Measurements from ENCODE around the gene UBC. TPM values are rescaled to one million over a fixed set of nuclear protein-coding genes. Genes with fewer than 3 reads are reported as not detected.
"Not testable (repeated sequence)": the region's sequence is repeated elsewhere in the genome, so short reads cannot be mapped to it uniquely, and the experiment has no call there.

The UBC gene
- total RNA-seq, 2 donors from 2014 or later: 806 to 863 TPM

GRCh38 chr12:124910561-124911478, 3.6 kb downstream of the UBC start:
- Mint-ChIP-seq H3K9me3 (peaks cover 0 to 11% of the 10 kb centered on the region in 2 donors), H3K27ac (peak overlapping the region; percentile 80 to 95), H3K36me3 (peaks cover 30 to 39% of the 10 kb centered on the region in 2 donors)
- DNase-seq (ENCODE audit: low spot score in 2 of 2) (no peak), ATAC-seq (peak in 1 of 2 donors; percentile 3)

- peak in 1 of 2 donors; percentile 2 for ATAC-seq
- Mint-ChIP-seq H3K27ac (peak overlapping the region; percentile 80 to 95), H3K9me3 (peaks cover 0 to 11% of the 10 kb centered on the region in 2 donors), H3K36me3 (peaks cover 30 to 39% of the 10 kb centered on the region in 2 donors)
- DNase-seq (ENCODE audit: low spot score in 2 of 2): no peak
These were observed 4.5 kb downstream of the UBC start for GRCh38 chr12:124909831-124910560.

- ATAC-seq (peak; percentile 67 to 68), DNase-seq (ENCODE audit: low spot score in 2 of 2) (peak; percentile 72 to 96)
- peaks cover 8 to 12% of the 10 kb centered on the region in 2 donors for H3K36me3 Mint-ChIP-seq
- no peaks in the 10 kb centered on the region for H3K9me3 Mint-ChIP-seq
- peak overlapping the region in 1 of 2 donors; percentile 7 for H3K27ac Mint-ChIP-seq
These were observed 7.7 kb downstream of the UBC start for GRCh38 chr12:124906606-124907261.

- H3K9me3 Mint-ChIP-seq: no peaks in the 10 kb centered on the region
- H3K36me3 Mint-ChIP-seq: no peaks in the 10 kb centered on the region
- peak overlapping the region in 1 of 2 donors; percentile 33 for H3K27ac Mint-ChIP-seq
- DNase-seq (ENCODE audit: low spot score in 2 of 2) (no peak), ATAC-seq (peak in 1 of 2 donors; percentile 23)
These were observed 9.9 kb downstream of the UBC start for GRCh38 chr12:124904306-124905098.

- Mint-ChIP-seq H3K36me3 (no peaks in the 10 kb centered on the region), H3K27ac (no peak overlapping the region), H3K9me3 (no peaks in the 10 kb centered on the region)
- no peak for ATAC-seq
- no peak for DNase-seq (ENCODE audit: low spot score in 2 of 2)
These were observed 11.5 kb downstream of the UBC start for GRCh38 chr12:124902916-124903315.

GRCh38 chr12:124901003-124901402, 13.4 kb downstream of the UBC start:
- Mint-ChIP-seq H3K27ac (no peak overlapping the region), H3K36me3 (no peaks in the 10 kb centered on the region), H3K9me3 (no peaks in the 10 kb centered on the region)
- DNase-seq (ENCODE audit: low spot score in 2 of 2): no peak
- ATAC-seq: no peak

- not testable (repeated sequence) for DNase-seq (ENCODE audit: low spot score in 2 of 2); H3K9me3 Mint-ChIP-seq; ATAC-seq; H3K27ac Mint-ChIP-seq; H3K36me3 Mint-ChIP-seq
These were observed 14.1 kb downstream of the UBC start for GRCh38 chr12:124900345-124900795.

GRCh38 chr12:124898923-124899294, 15.5 kb downstream of the UBC start:
- no peak for DNase-seq (ENCODE audit: low spot score in 2 of 2)
- ATAC-seq: no peak
- Mint-ChIP-seq H3K9me3 (no peaks in the 10 kb centered on the region), H3K36me3 (no peaks in the 10 kb centered on the region), H3K27ac (no peak overlapping the region)

- DNase-seq (ENCODE audit: low spot score in 2 of 2): peak in 1 of 2 donors; percentile 72
- H3K9me3 Mint-ChIP-seq: no peaks in the 10 kb centered on the region
- H3K27ac Mint-ChIP-seq: no peak overlapping the region
- peak; percentile 76 to 79 for ATAC-seq
- H3K36me3 Mint-ChIP-seq: no peaks in the 10 kb centered on the region
These were observed 16.1 kb downstream of the UBC start for GRCh38 chr12:124898200-124898922.

GRCh38 chr12:124896461-124896860, 18.0 kb downstream of the UBC start:
- no peak for DNase-seq (ENCODE audit: low spot score in 2 of 2)
- ATAC-seq: no peak
- Mint-ChIP-seq H3K27ac (no peak overlapping the region), H3K36me3 (no peaks in the 10 kb centered on the region), H3K9me3 (no peaks in the 10 kb centered on the region)

- DNase-seq (ENCODE audit: low spot score in 2 of 2) (no peak), ATAC-seq (peak; percentile 73 to 77)
- no peaks in the 10 kb centered on the region for H3K36me3 Mint-ChIP-seq
- peak overlapping the region in 1 of 2 donors; percentile 44 for H3K27ac Mint-ChIP-seq
- no peaks in the 10 kb centered on the region for H3K9me3 Mint-ChIP-seq
These were observed 20.5 kb downstream of the UBC start for GRCh38 chr12:124893792-124894516.

GRCh38 chr12:124888260-124888659, 26.2 kb downstream of the UBC start:
- DNase-seq (ENCODE audit: low spot score in 2 of 2) (no peak), ATAC-seq (no peak)
- no peaks in the 10 kb centered on the region for H3K36me3 Mint-ChIP-seq
- no peak overlapping the region for H3K27ac Mint-ChIP-seq
- no peaks in the 10 kb centered on the region for H3K9me3 Mint-ChIP-seq

GRCh38 chr12:124887766-124888165, 26.7 kb downstream of the UBC start:
- not testable (repeated sequence) for H3K36me3 Mint-ChIP-seq

GRCh38 chr12:124884587-124885438, 29.6 kb downstream of the UBC start:
- ATAC-seq: peak in 1 of 2 donors; percentile 6
- Mint-ChIP-seq H3K27ac (no peak overlapping the region), H3K9me3 (no peaks in the 10 kb centered on the region), H3K36me3 (no peaks in the 10 kb centered on the region)
- DNase-seq (ENCODE audit: low spot score in 2 of 2): no peak

More at GRCh38 chr12:124887766-124888165, 26.7 kb downstream of the UBC start:
- ATAC-seq; H3K9me3 Mint-ChIP-seq; H3K27ac Mint-ChIP-seq; DNase-seq (ENCODE audit: low spot score in 2 of 2): not testable (repeated sequence)

All from activated naive CD4-positive, alpha-beta T cell treated with anti-CD3 and anti-CD28 coated beads, Interleukin-2, amount 50 U/mL, for 72 hours (primary cell).